ENCODE results near the gene PCNX2.

GRCh38 chr1:233140499-233140898 is 155.0 kb downstream of the PCNX2 start:
- TF ChIP-seq, protein P1, sequence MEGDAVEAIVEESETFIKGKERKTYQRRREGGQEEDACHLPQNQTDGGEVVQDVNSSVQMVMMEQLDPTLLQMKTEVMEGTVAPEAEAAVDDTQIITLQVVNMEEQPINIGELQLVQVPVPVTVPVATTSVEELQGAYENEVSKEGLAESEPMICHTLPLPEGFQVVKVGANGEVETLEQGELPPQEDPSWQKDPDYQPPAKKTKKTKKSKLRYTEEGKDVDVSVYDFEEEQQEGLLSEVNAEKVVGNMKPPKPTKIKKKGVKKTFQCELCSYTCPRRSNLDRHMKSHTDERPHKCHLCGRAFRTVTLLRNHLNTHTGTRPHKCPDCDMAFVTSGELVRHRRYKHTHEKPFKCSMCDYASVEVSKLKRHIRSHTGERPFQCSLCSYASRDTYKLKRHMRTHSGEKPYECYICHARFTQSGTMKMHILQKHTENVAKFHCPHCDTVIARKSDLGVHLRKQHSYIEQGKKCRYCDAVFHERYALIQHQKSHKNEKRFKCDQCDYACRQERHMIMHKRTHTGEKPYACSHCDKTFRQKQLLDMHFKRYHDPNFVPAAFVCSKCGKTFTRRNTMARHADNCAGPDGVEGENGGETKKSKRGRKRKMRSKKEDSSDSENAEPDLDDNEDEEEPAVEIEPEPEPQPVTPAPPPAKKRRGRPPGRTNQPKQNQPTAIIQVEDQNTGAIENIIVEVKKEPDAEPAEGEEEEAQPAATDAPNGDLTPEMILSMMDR (IDR thresholded peaks at IDR 0.05; ENCODE audit: poor library complexity), result no peak
- no peak for TF ChIP-seq EZH2phosphoT487 (IDR thresholded peaks at IDR 0.05; ENCODE audit: low read depth, severe bottlenecking, unreplicated experiment)

Measured in hepatocyte (in vitro differentiated cells).